Prostate gland (tissue), 2 donors: ENCODE data around the gene ANG.

Source experiments
- POLR2A ChIP-seq: fragments of 450-650 bp; IDR thresholded peaks from one replicate; pipeline ENCODE4 v1.6.1; 2016; ENCODE audit warnings: antibody characterized with exemption, mild to moderate bottlenecking
- TF ChIP-seq, protein P1 (sequence below), 4 experiments: fragments of 200-600 bp in 2 of 4; fragments of 450-650 bp in 2 of 4; sonication (generic) in 2 of 4; IDR thresholded peaks; 1 replicate in 3 of 4; 2 replicates in 1 of 4; pipeline ENCODE4 v1.5.1; 2016 to 2019; ENCODE audit warnings: antibody characterized with exemption in 4 of 4, mild to moderate bottlenecking in 2 of 4, moderate library complexity in 2 of 4

DNA sequence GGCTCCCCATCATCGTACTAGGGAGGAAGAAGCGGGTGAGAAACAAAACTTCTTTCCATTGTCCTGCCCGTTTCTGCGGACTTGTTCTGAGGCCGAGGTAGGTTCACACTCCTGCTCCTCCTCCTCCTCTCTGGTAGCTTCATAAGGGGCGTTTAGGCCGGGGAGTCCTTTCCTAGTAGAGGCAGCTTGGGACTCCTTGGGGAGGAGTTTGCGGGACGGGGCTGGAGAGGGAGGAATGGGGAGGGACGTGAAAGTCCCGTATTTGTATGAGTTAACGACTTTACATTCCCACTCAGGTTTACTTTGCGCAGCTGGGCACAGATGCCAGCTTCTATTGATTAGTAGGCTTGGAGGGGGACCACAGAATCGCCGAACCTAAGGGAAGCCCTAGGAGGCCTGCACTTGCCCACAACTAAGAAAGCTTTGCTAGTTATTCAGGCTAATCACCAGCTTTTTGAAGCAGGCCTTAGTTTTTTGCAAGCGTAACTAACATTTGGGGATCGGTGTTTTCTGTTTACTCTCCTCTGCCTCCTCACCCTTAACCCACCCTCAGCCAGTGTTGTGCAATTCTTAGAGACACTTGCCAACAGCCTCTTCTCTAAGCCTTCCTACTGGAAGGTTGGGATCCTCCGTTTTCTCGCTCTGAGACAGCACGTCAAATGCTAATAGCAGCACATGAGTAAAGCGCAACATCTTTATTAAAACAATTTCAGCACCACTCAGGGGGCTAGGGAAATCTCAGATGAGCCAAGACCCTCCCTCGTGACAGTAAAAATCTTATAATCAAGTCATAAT, 3.7 kb upstream of the ANG start:
- TF ChIP-seq, protein P1, sequence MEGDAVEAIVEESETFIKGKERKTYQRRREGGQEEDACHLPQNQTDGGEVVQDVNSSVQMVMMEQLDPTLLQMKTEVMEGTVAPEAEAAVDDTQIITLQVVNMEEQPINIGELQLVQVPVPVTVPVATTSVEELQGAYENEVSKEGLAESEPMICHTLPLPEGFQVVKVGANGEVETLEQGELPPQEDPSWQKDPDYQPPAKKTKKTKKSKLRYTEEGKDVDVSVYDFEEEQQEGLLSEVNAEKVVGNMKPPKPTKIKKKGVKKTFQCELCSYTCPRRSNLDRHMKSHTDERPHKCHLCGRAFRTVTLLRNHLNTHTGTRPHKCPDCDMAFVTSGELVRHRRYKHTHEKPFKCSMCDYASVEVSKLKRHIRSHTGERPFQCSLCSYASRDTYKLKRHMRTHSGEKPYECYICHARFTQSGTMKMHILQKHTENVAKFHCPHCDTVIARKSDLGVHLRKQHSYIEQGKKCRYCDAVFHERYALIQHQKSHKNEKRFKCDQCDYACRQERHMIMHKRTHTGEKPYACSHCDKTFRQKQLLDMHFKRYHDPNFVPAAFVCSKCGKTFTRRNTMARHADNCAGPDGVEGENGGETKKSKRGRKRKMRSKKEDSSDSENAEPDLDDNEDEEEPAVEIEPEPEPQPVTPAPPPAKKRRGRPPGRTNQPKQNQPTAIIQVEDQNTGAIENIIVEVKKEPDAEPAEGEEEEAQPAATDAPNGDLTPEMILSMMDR (IDR thresholded peaks at IDR 0.05): no peak
- TF ChIP-seq POLR2A: no peak
